Left lobe of liver (tissue), 2 donors: ENCODE data around the gene PNMT. TPM values are rescaled to one million over a fixed set of nuclear protein-coding genes. Genes with fewer than 3 reads are reported as not detected.

Experiments
- ATAC-seq: fragments of 200-7000 bp; cut with Tn5 transposase; one replicate; pipeline ENCODE4 v1.9.1; 2020; ENCODE audit warnings: mild to moderate bottlenecking, moderate library complexity
- DNase-seq: peaks from one replicate; pipeline ENCODE4 v3.0.0-alpha.2; 2020; ENCODE audit warnings: low spot score
- total RNA-seq: library from RNA; stranded (reverse); gene quantifications from one replicate; pipeline ENCODE4 v1.2.1, GENCODE V29; 2021
- donor health status: DM: no; HTN: no; CAD: no; lungs with moderate emphysema.
- donor health status: DM: no; HTN: yes; CAD: no.

Gene PNMT
- total RNA-seq, 1 donor from 2014 or later, result 0.45 TPM

- peak; percentile 15 for ATAC-seq
- DNase-seq, result no peak
These were observed 15.5 kb upstream of the PNMT start for GRCh38 chr17:39652587-39653315.

GRCh38 chr17:39653316-39653661 is 15.0 kb upstream of the PNMT start:
- ATAC-seq (no peak), DNase-seq (no peak)

- DNase-seq, result no peak
These were observed 14.5 kb upstream of the PNMT start for GRCh38 chr17:39653662-39654331.

GRCh38 chr17:39655105-39655504 is 13.1 kb upstream of the PNMT start:
- DNase-seq (no peak), ATAC-seq (no peak)

More at GRCh38 chr17:39653662-39654331, 14.5 kb upstream of the PNMT start:
- ATAC-seq, result peak; percentile 82

- DNase-seq (no peak), ATAC-seq (no peak)
These were observed 9.9 kb upstream of the PNMT start for GRCh38 chr17:39658346-39658745.

- ATAC-seq (no peak), DNase-seq (no peak)
These were observed 9.5 kb upstream of the PNMT start for GRCh38 chr17:39658760-39659159.

GRCh38 chr17:39659279-39660010 is 8.8 kb upstream of the PNMT start:
- DNase-seq (no peak), ATAC-seq (peak; percentile 20)

GRCh38 chr17:39660011-39660360 is 8.3 kb upstream of the PNMT start:
- DNase-seq (no peak), ATAC-seq (no peak)

GRCh38 chr17:39660397-39661385 is 7.6 kb upstream of the PNMT start:
- DNase-seq (no peak), ATAC-seq (peak; percentile 8)

GRCh38 chr17:39661744-39662541 is 6.3 kb upstream of the PNMT start:
- no peak for DNase-seq
- ATAC-seq, result no peak

- no peak for ATAC-seq
- no peak for DNase-seq
These were observed 5.5 kb upstream of the PNMT start for GRCh38 chr17:39662551-39663339.

- DNase-seq (no peak), ATAC-seq (no peak)
These were observed 4.9 kb upstream of the PNMT start for GRCh38 chr17:39663340-39663687.

GRCh38 chr17:39663688-39664580 is 4.3 kb upstream of the PNMT start:
- DNase-seq (peak; percentile 72), ATAC-seq (peak; percentile 37)

- ATAC-seq (no peak), DNase-seq (no peak)
These were observed 3.4 kb upstream of the PNMT start, which contains the start of gene TCAP for GRCh38 chr17:39664581-39665561. TSS of gene TCAP (plus strand) at chr17:39665349. CDS start at chr17:39665360, 11 bp downstream.

- DNase-seq (no peak), ATAC-seq (peak; percentile 11)
These were observed 2.5 kb upstream of the PNMT start for GRCh38 chr17:39665642-39666224.

- no peak for DNase-seq
- ATAC-seq, result no peak
These were observed 2.0 kb upstream of the PNMT start for GRCh38 chr17:39666231-39666600.
